Left ventricle myocardium inferior (tissue), 1 donor: Measurements from ENCODE around the gene SKP2. TPM values are rescaled to one million over a fixed set of nuclear protein-coding genes. Genes with fewer than 3 reads are reported as not detected.
A peak's percentile ranks its signal among the peaks of the same experiment; 100 is the strongest.

ENCODE experiments used
- DNase-seq: peaks from one replicate; pipeline ENCODE4 v3.0.0-alpha.2; 2020
- H3K27ac ChIP-seq: fragments of 200-600 bp; replicated peaks from 2 replicates; pipeline ENCODE4 v1.8.0; 2021
- H3K27me3 ChIP-seq: fragments of 200-600 bp; 2 replicates; pipeline ENCODE4 v1.8.0; 2021; ENCODE audit warnings: low read depth
- H3K36me3 ChIP-seq: fragments of 200-600 bp; 2 replicates; pipeline ENCODE4 v1.8.0; 2021
- H3K4me1 ChIP-seq: fragments of 200-600 bp; 2 replicates; pipeline ENCODE4 v1.8.0; 2021
- H3K4me3 ChIP-seq: fragments of 200-600 bp; 2 replicates; pipeline ENCODE4 v1.8.0; 2021; ENCODE audit warnings: mild to moderate bottlenecking, moderate library complexity
- H3K9me3 ChIP-seq: fragments of 200-600 bp; replicated peaks from 2 replicates; pipeline ENCODE4 v1.8.0; 2021
- CTCF ChIP-seq: fragments of 200-600 bp; IDR thresholded peaks from 2 replicates; pipeline ENCODE4 v1.8.0; 2021; ENCODE audit warnings: antibody characterized with exemption, mild to moderate bottlenecking, borderline replicate concordance
- intact Hi-C: fragments of 100-400 bp; cut with micrococcal nuclease; formaldehyde crosslinking; loops from one replicate; pipeline ENCODE4 v1.11.0; 2022
- total RNA-seq: library from RNA; stranded (reverse); fragmentation: NEBNext Ultra II Directional; extraction: Animal tissue kit (Norgen Biotek cat#: 25700); gene quantifications from one replicate; pipeline ENCODE4 v1.2.1, GENCODE V29; 2021
- donor health status: DM: no; HTN: yes; CAD: no; lungs with severe emphysema.

SKP2 gene
- total RNA-seq, 1 donor from 2014 or later, result 4.6 TPM

- peaks cover 15% of the 10 kb centered on the region for H3K36me3 ChIP-seq
- peaks cover 25% of the 10 kb centered on the region for H3K4me1 ChIP-seq
- intact Hi-C loops, result no loop called here
- no peaks in the 10 kb centered on the region for H3K9me3 ChIP-seq
- H3K4me3 ChIP-seq, result no peak overlapping the region
- no peaks in the 10 kb centered on the region for H3K27me3 ChIP-seq
- no peak for DNase-seq
- no peak for TF ChIP-seq CTCF
- no peak overlapping the region for H3K27ac ChIP-seq
Observed at GRCh38 chr5:36145311-36145710, 6.6 kb upstream of the SKP2 start.

- Histone ChIP-seq H3K4me3 (no peak overlapping the region), H3K9me3 (no peaks in the 10 kb centered on the region), H3K27ac (no peak overlapping the region), H3K36me3 (peaks cover 5% of the 10 kb centered on the region), H3K4me1 (peaks cover 36% of the 10 kb centered on the region), H3K27me3 (no peaks in the 10 kb centered on the region)
- no peak for TF ChIP-seq CTCF
- DNase-seq, result no peak
- intact Hi-C loops, result no loop called here
Observed at GRCh38 chr5:36146390-36146789, 5.5 kb upstream of the SKP2 start.

- no peak for TF ChIP-seq CTCF
- no peaks in the 10 kb centered on the region for H3K27me3 ChIP-seq
- intact Hi-C loops, result no loop called here
- H3K36me3 ChIP-seq, result no peaks in the 10 kb centered on the region
- no peak overlapping the region for H3K27ac ChIP-seq
- no peak overlapping the region for H3K4me3 ChIP-seq
- no peak for DNase-seq
- H3K4me1 ChIP-seq, result peaks cover 46% of the 10 kb centered on the region
- no peaks in the 10 kb centered on the region for H3K9me3 ChIP-seq
Observed at GRCh38 chr5:36147681-36148080, 4.2 kb upstream of the SKP2 start.

GRCh38 chr5:36150676-36151433 lies 1.1 kb upstream of the SKP2 start:
- Histone ChIP-seq H3K4me1 (peaks cover 59% of the 10 kb centered on the region), H3K27me3 (no peaks in the 10 kb centered on the region), H3K4me3 (peak overlapping the region; percentile 97), H3K27ac (peak overlapping the region; percentile 90), H3K9me3 (no peaks in the 10 kb centered on the region), H3K36me3 (peaks cover 15% of the 10 kb centered on the region)
- DNase-seq, result no peak
- TF ChIP-seq CTCF, result no peak
- intact Hi-C loops, result no loop called here

- DNase-seq, result no peak
- Histone ChIP-seq H3K4me3 (peak overlapping the region; percentile 97), H3K9me3 (no peaks in the 10 kb centered on the region), H3K27me3 (no peaks in the 10 kb centered on the region), H3K4me1 (peaks cover 75% of the 10 kb centered on the region), H3K27ac (peak overlapping the region; percentile 90), H3K36me3 (peaks cover 28% of the 10 kb centered on the region)
- TF ChIP-seq CTCF, result no peak
- intact Hi-C loops, result no loop called here
Observed at GRCh38 chr5:36152324-36153297, 700 bp downstream of the SKP2 start.
